Fibroblast of villous mesenchyme (primary cell): ENCODE results near the gene GSTO1. TPM values are rescaled to one million over a fixed set of nuclear protein-coding genes. Genes with fewer than 3 reads are reported as not detected.

Source experiments
- DNase-seq: peaks from one replicate; pipeline ENCODE4 v3.0.0-alpha.2; 2010; ENCODE audit warnings: low read depth
- H3K4me3 ChIP-seq: 2 replicates; pipeline ENCODE4 v1.5.1; 2011; ENCODE audit warnings: low read depth, mild to moderate bottlenecking, low read length
- CTCF ChIP-seq: IDR thresholded peaks from 2 replicates; pipeline ENCODE4 v1.5.1; 2012; ENCODE audit warnings: low read depth, mild to moderate bottlenecking, low read length; ENCODE audit not compliant: insufficient read depth
- total RNA-seq: library from RNA; depleted of rRNA; stranded (reverse); fragments of >200 nt; gene quantifications from 2 replicates; pipeline ENCODE4 v1.2.3, GENCODE V29; 2012

Gene GSTO1
- total RNA-seq, result 156 and 175 TPM in 2 replicates

GRCh38 chr10:104254493-104255310, at the start of gene GSTO1:
GSTO1 (plus strand) TSS chr10:104254892; CDS start chr10:104254929, 37 bp downstream.
- peak; percentile 82 for DNase-seq
- peak within 1 kb of the TSS; percentile 82 for H3K4me3 ChIP-seq
- peak; percentile 2 for TF ChIP-seq CTCF

- no peak overlapping the region for H3K4me3 ChIP-seq
- TF ChIP-seq CTCF, result no peak
- DNase-seq, result no peak
Observed at GRCh38 chr10:104208730-104209129, 46.0 kb upstream of the GSTO1 start.

GRCh38 chr10:104209575-104210198, 45.0 kb upstream of the GSTO1 start:
- peak; percentile 65 for TF ChIP-seq CTCF
- DNase-seq, result peak; percentile 45
- no peak overlapping the region for H3K4me3 ChIP-seq

- no peak for DNase-seq
- no peak overlapping the region for H3K4me3 ChIP-seq
- no peak for TF ChIP-seq CTCF
Observed at GRCh38 chr10:104216631-104217030, 38.1 kb upstream of the GSTO1 start.

GRCh38 chr10:104218751-104219150, 35.9 kb upstream of the GSTO1 start:
- no peak for TF ChIP-seq CTCF
- DNase-seq, result no peak

GRCh38 chr10:104220522-104220921, 34.2 kb upstream of the GSTO1 start:
- TF ChIP-seq CTCF, result no peak
- no peak overlapping the region for H3K4me3 ChIP-seq
- DNase-seq, result no peak

More at GRCh38 chr10:104218751-104219150, 35.9 kb upstream of the GSTO1 start:
- no peak overlapping the region for H3K4me3 ChIP-seq
